ENCODE results near the gene MYBPC2. TPM values are rescaled to one million over a fixed set of nuclear protein-coding genes. Genes with fewer than 3 reads are reported as not detected.
"Not testable (repeated sequence)": the region's sequence is repeated elsewhere in the genome, so short reads cannot be mapped to it uniquely, and the experiment has no call there.

The MYBPC2 gene
- total RNA-seq, 2 donors from 2014 or later = 0.14 TPM; not detected in 1

DNA sequence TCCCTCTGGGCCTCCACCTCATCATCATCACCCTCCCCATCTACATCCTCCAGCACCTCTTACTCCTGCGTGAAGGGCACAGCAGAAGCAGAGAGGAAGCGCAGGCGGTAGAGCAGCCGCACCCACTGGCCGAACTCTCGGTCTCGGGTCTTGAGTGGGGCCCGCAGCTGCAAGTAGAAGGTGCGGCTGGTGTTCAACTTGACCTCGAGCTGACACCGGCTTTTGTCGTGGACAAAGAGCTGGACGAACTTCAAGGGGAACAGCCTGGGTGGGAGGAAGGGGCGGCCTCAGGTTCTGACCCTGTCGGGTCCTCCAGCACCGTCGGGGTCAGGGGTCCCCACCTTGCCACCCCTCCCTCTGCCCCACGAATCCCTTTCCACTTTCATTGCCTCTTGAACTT, 34.9 kb downstream of the MYBPC2 start:
- DNase-seq (ENCODE audit: low spot score) (no peak), ATAC-seq (ENCODE audit: insufficient number of reproducible peaks, low FRiP score, low read depth) (no peak)
- H3K27ac ChIP-seq = no peak overlapping the region
- TF ChIP-seq, protein P1, sequence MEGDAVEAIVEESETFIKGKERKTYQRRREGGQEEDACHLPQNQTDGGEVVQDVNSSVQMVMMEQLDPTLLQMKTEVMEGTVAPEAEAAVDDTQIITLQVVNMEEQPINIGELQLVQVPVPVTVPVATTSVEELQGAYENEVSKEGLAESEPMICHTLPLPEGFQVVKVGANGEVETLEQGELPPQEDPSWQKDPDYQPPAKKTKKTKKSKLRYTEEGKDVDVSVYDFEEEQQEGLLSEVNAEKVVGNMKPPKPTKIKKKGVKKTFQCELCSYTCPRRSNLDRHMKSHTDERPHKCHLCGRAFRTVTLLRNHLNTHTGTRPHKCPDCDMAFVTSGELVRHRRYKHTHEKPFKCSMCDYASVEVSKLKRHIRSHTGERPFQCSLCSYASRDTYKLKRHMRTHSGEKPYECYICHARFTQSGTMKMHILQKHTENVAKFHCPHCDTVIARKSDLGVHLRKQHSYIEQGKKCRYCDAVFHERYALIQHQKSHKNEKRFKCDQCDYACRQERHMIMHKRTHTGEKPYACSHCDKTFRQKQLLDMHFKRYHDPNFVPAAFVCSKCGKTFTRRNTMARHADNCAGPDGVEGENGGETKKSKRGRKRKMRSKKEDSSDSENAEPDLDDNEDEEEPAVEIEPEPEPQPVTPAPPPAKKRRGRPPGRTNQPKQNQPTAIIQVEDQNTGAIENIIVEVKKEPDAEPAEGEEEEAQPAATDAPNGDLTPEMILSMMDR (IDR thresholded peaks at IDR 0.05) = no peak
- H3K27me3 ChIP-seq (replicated peaks; ENCODE audit: insufficient read depth) = no peaks in the 10 kb centered on the region
- no peaks in the 10 kb centered on the region for H3K4me1 ChIP-seq (ENCODE audit: control insufficient read depth in 1 of 2, low read depth in 2 of 2)
- H3K4me3 ChIP-seq = no peak overlapping the region
- no peaks in the 10 kb centered on the region for H3K36me3 ChIP-seq
- H3K9me3 ChIP-seq = no peaks in the 10 kb centered on the region

DNA sequence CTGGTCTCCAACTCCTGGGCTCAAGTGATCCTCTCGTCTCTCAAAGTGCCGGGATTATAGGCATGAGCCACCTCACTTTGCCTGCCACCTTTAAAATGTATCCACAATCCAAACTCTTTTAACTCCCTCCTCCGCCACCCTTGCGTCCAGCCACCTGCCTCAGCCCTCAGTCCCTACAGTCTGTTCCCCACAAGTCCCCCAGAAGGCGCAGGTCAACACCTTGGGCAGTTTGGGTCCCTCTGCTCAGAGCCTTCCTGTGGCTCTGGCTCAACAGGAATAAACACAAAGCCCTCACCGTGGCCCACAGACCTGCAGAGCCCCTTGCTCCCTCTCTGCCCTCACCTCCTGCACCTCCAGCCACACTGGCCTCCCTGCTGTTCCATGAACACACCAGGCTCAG, 36.1 kb downstream of the MYBPC2 start:
- ATAC-seq (ENCODE audit: insufficient number of reproducible peaks, low FRiP score, low read depth) (no peak), DNase-seq (ENCODE audit: low spot score) (no peak)
- no peaks in the 10 kb centered on the region for H3K4me1 ChIP-seq (ENCODE audit: control insufficient read depth in 1 of 2, low read depth in 2 of 2)
- TF ChIP-seq, protein P1 (IDR thresholded peaks at IDR 0.05) = no peak
- H3K27ac ChIP-seq = no peak overlapping the region
- no peak overlapping the region for H3K4me3 ChIP-seq
- no peaks in the 10 kb centered on the region for H3K36me3 ChIP-seq
- no peaks in the 10 kb centered on the region for H3K27me3 ChIP-seq (replicated peaks; ENCODE audit: insufficient read depth)
- no peaks in the 10 kb centered on the region for H3K9me3 ChIP-seq

DNA sequence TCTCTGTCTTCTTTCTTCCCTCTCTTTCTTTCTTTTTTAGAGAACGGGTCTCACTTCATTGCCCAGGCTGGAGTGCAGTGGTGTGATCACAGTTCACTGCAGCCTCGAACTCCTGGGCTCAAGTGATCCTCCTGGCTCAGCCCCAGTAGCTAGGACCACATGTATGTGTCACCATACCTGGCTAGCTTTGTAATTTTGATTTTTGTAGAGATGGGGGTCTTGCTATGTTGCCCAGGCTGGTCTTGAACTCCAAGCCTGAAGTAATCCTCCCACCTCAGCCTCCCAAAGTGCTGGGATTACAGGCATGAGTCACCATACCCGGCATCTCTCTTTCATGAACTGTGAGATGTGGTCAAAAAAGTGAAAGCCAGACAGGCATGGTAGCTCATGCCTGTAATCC, 40.6 kb downstream of the MYBPC2 start:
- H3K9me3 ChIP-seq; H3K27ac ChIP-seq; H3K36me3 ChIP-seq; DNase-seq (ENCODE audit: low spot score); H3K4me3 ChIP-seq; ATAC-seq (ENCODE audit: insufficient number of reproducible peaks, low FRiP score, low read depth); H3K27me3 ChIP-seq (replicated peaks; ENCODE audit: insufficient read depth): not testable (repeated sequence)
- peaks cover 8 to 16% of the 10 kb centered on the region in 2 donors for H3K4me1 ChIP-seq (ENCODE audit: control insufficient read depth in 1 of 2, low read depth in 2 of 2)

DNA sequence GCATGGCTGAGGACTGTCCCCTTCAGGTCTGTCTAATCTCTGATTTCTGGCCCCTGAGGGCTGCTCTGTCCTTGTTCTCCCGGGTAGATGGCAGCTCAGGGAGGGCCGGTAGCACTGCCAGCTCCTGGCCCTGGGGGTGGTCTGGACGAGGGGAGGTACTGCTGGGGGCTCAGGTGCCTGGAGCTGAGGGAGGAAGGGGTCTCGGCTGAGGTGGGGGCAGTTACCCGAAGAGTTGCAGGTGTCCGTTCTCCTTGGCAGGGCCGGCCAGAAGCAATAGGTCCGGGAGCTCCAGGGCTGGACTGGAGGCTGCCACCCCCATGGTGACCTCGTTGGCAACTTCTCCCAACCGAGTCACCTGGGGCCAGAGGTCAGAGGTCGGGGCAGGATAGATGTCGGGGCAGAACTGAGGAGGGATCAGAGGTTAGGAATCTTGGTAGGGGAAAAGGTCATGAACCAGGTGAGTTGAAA, 42.4 kb downstream of the MYBPC2 start:
- H3K27me3 ChIP-seq (replicated peaks; ENCODE audit: insufficient read depth) = no peaks in the 10 kb centered on the region
- H3K4me1 ChIP-seq (ENCODE audit: control insufficient read depth in 1 of 2, low read depth in 2 of 2) = peaks cover 8 to 17% of the 10 kb centered on the region in 2 donors
- no peaks in the 10 kb centered on the region for H3K9me3 ChIP-seq
- peaks cover 10% of the 10 kb centered on the region for H3K36me3 ChIP-seq
- no peak overlapping the region for H3K4me3 ChIP-seq
- H3K27ac ChIP-seq = no peak overlapping the region
- DNase-seq (ENCODE audit: low spot score) (no peak), ATAC-seq (ENCODE audit: insufficient number of reproducible peaks, low FRiP score, low read depth) (no peak)
- TF ChIP-seq, protein P1 (IDR thresholded peaks at IDR 0.05) = no peak

DNA sequence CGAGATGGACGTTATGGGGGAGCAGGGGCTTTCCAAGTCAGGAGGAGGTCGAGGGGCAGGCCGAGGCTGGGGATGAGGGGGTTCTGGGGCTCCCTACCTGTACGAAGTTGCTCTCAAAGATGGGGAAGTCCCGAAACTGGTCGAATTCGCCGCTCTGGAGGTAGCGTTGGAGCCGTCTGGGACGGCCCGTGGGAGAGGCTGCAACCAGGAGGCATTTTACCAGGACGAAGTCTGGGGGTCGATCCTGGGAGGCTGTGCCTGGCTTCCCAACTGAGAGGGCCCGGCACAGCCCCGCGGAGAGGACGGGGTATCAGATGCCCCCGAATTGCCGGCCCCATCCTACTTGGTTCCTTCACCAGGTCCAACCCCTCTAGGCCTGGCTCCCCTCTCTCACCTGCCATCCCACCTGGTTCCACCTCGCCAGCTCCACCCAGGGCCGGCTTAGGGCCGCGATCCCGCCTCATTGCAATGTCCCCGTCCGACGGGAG, 43.1 kb downstream of the MYBPC2 start:
- no peak for ATAC-seq (ENCODE audit: insufficient number of reproducible peaks, low FRiP score, low read depth)
- Histone ChIP-seq H3K36me3 (peaks cover 17% of the 10 kb centered on the region), H3K4me3 (peak overlapping the region; percentile 97), H3K4me1 (ENCODE audit: control insufficient read depth in 1 of 2, low read depth in 2 of 2) (peaks cover 8 to 17% of the 10 kb centered on the region in 2 donors), H3K27me3 (replicated peaks; ENCODE audit: insufficient read depth) (no peaks in the 10 kb centered on the region), H3K9me3 (no peaks in the 10 kb centered on the region), H3K27ac (no peak overlapping the region)
- TF ChIP-seq, protein P1 (IDR thresholded peaks at IDR 0.05) = no peak
- DNase-seq (ENCODE audit: low spot score) = no peak

Data from thoracic aorta (tissue), 2 donors.